HCT116 (cell line): ENCODE measurements around the gene CRLF3. TPM values are rescaled to one million over a fixed set of nuclear protein-coding genes. Genes with fewer than 3 reads are reported as not detected.

Experiments
- ATAC-seq: fragments of 200-7000 bp; cut with Tn5 transposase; 2 replicates; pipeline ENCODE4 v1.9.1; 2020; ENCODE audit warnings: mild to moderate bottlenecking, moderate library complexity
- BruUV-seq: library from RNA; stranded (reverse); fragments of 400-500 nt; replicated peaks from 2 replicates; lab custom pipeline; 2021; lab: Mats Ljungman, UMichigan
- CTCF ChIA-PET: fragments of 300-600 bp; sonication (Branson Sonifier 250); formaldehyde crosslinking; loops from one replicate; lab custom pipeline; 2021; ENCODE audit warnings: antibody characterized with exemption; lab: Charles Lee
- POLR2A ChIA-PET: fragments of 300-600, 350-600 bp; sonication (Branson Sonifier 250); formaldehyde crosslinking; loops from one replicate; lab custom pipeline; 2021; ENCODE audit warnings: antibody characterized with exemption; lab: Charles Lee
- RAD21 ChIA-PET, 2 experiments: fragments of 300-600 bp; sonication (Branson Sonifier 250); formaldehyde crosslinking; loops; one replicate each; lab custom pipeline; 2023; ENCODE audit warnings: low total read pairs in 2 of 2; ENCODE audit not compliant: uncharacterized antibody in 2 of 2, unreplicated experiment in 2 of 2, low non-redundant PET in 1 of 2; lab: Charles Lee
- DNase-seq: peaks from one replicate; pipeline ENCODE4 v3.0.0-alpha.2; 2010; ENCODE audit warnings: low read depth, low spot score
- H2AFZ ChIP-seq: fragments of 200-600 bp; shearing (Covaris generic), sonication (generic); 2 replicates; pipeline ENCODE4 v1.6.1; 2017; ENCODE audit warnings: low read depth, mixed run types, mixed read lengths, antibody characterized with exemption, low read length; ENCODE audit not compliant: poor library complexity, severe bottlenecking
- H3K27ac ChIP-seq: 2 replicates; pipeline ENCODE4 v1.5.1; 2012; ENCODE audit warnings: low read depth, low read length
- H3K27me3 ChIP-seq: fragments of 200-600 bp; sonication (generic); 2 replicates; pipeline ENCODE4 v1.6.1; 2016; ENCODE audit warnings: mixed run types, low read length, mixed read lengths; ENCODE audit not compliant: insufficient read depth
- H3K36me3 ChIP-seq, 2 experiments: fragments of 200-500 bp in 1 of 2; fragments of 200-600 bp in 1 of 2; sonication (Bioruptor generic) in 1 of 2; sonication (generic) in 1 of 2; 2 replicates each; pipeline versions ENCODE4 v1.5.1 to v1.6.1; 2014 to 2016; ENCODE audit warnings: low read length in 2 of 2, inconsistent platforms in 1 of 2, mixed read lengths in 1 of 2, mixed run types in 1 of 2; ENCODE audit not compliant: insufficient read depth in 2 of 2, control insufficient read depth in 1 of 2
- H3K4me1 ChIP-seq, 2 experiments: fragments of 200-600 bp in 1 of 2; sonication (generic) in 1 of 2; 2 replicates each; pipeline versions ENCODE4 v1.5.1 to v1.6.1; 2012 to 2017; ENCODE audit warnings: low read length in 2 of 2, inconsistent platforms in 1 of 2, mild to moderate bottlenecking in 1 of 2, mixed read lengths in 1 of 2, mixed run types in 1 of 2, moderate library complexity in 1 of 2; ENCODE audit not compliant: insufficient read depth in 2 of 2, control insufficient read depth in 1 of 2
- H3K4me2 ChIP-seq: fragments of 200-600 bp; sonication (generic); 2 replicates; pipeline ENCODE4 v1.6.1; 2017; ENCODE audit warnings: mixed run types, low read length, mixed read lengths
- H3K4me3 ChIP-seq, 2 experiments: fragments of 200-600 bp in 1 of 2; sonication (generic) in 1 of 2; replicated peaks in 1 of 2; 2 replicates each; pipeline ENCODE4 v1.5.1; 2011 to 2016; ENCODE audit warnings: low read length in 2 of 2, control low read depth in 1 of 2, low read depth in 1 of 2, mild to moderate bottlenecking in 1 of 2, mixed read lengths in 1 of 2, mixed run types in 1 of 2
- H3K79me2 ChIP-seq: fragments of 200-600 bp; sonication (generic); 2 replicates; pipeline ENCODE4 v1.6.1; 2017; ENCODE audit warnings: mild to moderate bottlenecking, mixed run types, low read length, moderate library complexity, mixed read lengths; ENCODE audit not compliant: insufficient read depth
- H3K9ac ChIP-seq: fragments of 200-600 bp; sonication (generic); 2 replicates; pipeline ENCODE4 v1.6.1; 2016; ENCODE audit warnings: low read length, mixed read lengths
- H3K9me2 ChIP-seq: fragments of 200-600 bp; sonication (generic), shearing (Covaris generic); 2 replicates; pipeline ENCODE4 v1.6.1; 2017; ENCODE audit warnings: mixed run types, mild to moderate bottlenecking, moderate library complexity; ENCODE audit not compliant: insufficient read depth
- H3K9me3 ChIP-seq, 2 experiments: fragments of 200-500 bp in 1 of 2; fragments of 200-600 bp in 1 of 2; sonication (Bioruptor generic) in 1 of 2; sonication (generic) in 1 of 2; 2 replicates each; pipeline ENCODE4 v1.6.1; 2014 to 2017; ENCODE audit warnings: low read length in 2 of 2, mixed read lengths in 2 of 2, inconsistent platforms in 1 of 2, low read depth in 1 of 2, mild to moderate bottlenecking in 1 of 2, mixed run types in 1 of 2, moderate library complexity in 1 of 2; ENCODE audit not compliant: control insufficient read depth in 1 of 2, insufficient read depth in 1 of 2
- H4K20me1 ChIP-seq: fragments of 200-600 bp; sonication (generic), shearing (Covaris generic); 2 replicates; pipeline ENCODE4 v1.6.1; 2017; ENCODE audit warnings: mixed run types, mild to moderate bottlenecking, moderate library complexity; ENCODE audit not compliant: insufficient read depth
- CBX3 ChIP-seq: IDR thresholded peaks from 2 replicates; pipeline ENCODE4 v1.6.1; 2012; ENCODE audit warnings: low read depth
- EZH2 ChIP-seq: fragments of 200-600 bp; sonication (generic); IDR thresholded peaks from 2 replicates; pipeline ENCODE4 v1.6.1; 2017; ENCODE audit warnings: antibody characterized with exemption, mixed run types
- FOSL1 ChIP-seq: IDR thresholded peaks from 2 replicates; pipeline ENCODE4 v1.6.1; 2012; ENCODE audit warnings: low read depth
- MAX ChIP-seq: IDR thresholded peaks from 2 replicates; pipeline ENCODE4 v1.6.1; 2012
- POLR2A ChIP-seq: IDR thresholded peaks from 2 replicates; pipeline ENCODE4 v1.7.0; 2011; ENCODE audit warnings: borderline replicate concordance; ENCODE audit not compliant: insufficient read depth, insufficient read length; ENCODE audit errors: extremely low read depth
- POLR2AphosphoS5 ChIP-seq: IDR thresholded peaks from 2 replicates; pipeline ENCODE4 v1.6.1; 2011; ENCODE audit warnings: mild to moderate bottlenecking, low read depth, low read length, moderate library complexity
- RAD21 ChIP-seq: IDR thresholded peaks from 2 replicates; pipeline ENCODE4 v1.6.1; 2012; ENCODE audit warnings: low read depth, mild to moderate bottlenecking
- SP1 ChIP-seq: IDR thresholded peaks from 2 replicates; pipeline ENCODE4 v1.6.1; 2012; ENCODE audit warnings: low read depth
- SRF ChIP-seq: IDR thresholded peaks from 2 replicates; pipeline ENCODE4 v1.6.1; 2012; ENCODE audit warnings: low read depth
- TCF7L2 ChIP-seq: IDR thresholded peaks from 2 replicates; pipeline ENCODE4 v1.7.0; 2011; ENCODE audit warnings: borderline replicate concordance, inconsistent platforms; ENCODE audit not compliant: insufficient read depth, insufficient read length; ENCODE audit errors: extremely low read depth
- YY1 ChIP-seq: IDR thresholded peaks from 2 replicates; pipeline ENCODE4 v1.6.1; 2011; ENCODE audit warnings: low read length, low read depth, moderate library complexity, mild to moderate bottlenecking; ENCODE audit not compliant: insufficient replicate concordance; ENCODE audit errors: extremely low read depth
- ZFX ChIP-seq: fragments of 450-650 bp; IDR thresholded peaks from 2 replicates; pipeline ENCODE4 v1.6.1; 2017
- intact Hi-C: fragments of 100-400 bp; cut with micrococcal nuclease; formaldehyde crosslinking; loops from 2 replicates; pipeline ENCODE4 v1.10.0; 2022
- total RNA-seq: library from RNA; stranded (reverse); gene quantifications from one replicate; pipeline ENCODE4 v1.2.1, GENCODE V29; 2021; ENCODE audit not compliant: unreplicated experiment
- TF ChIP-seq, protein P1 (sequence below), 3 experiments: fragments of 200-600 bp in 1 of 3; sonication (generic) in 1 of 3; IDR thresholded peaks in 2 of 3; conservative IDR thresholded peaks in 1 of 3; 2 replicates each; pipeline ENCODE4 v1.5.1; 2012 to 2017; ENCODE audit warnings: low read depth in 2 of 3, low read length in 2 of 3, antibody characterized with exemption in 1 of 3, borderline replicate concordance in 1 of 3, control low read depth in 1 of 3, mild to moderate bottlenecking in 1 of 3, mixed read lengths in 1 of 3, mixed run types in 1 of 3, moderate library complexity in 1 of 3; ENCODE audit not compliant: insufficient read depth in 1 of 3
- TF ChIP-seq, protein P2 (sequence below): IDR thresholded peaks from 2 replicates; pipeline ENCODE4 v1.6.1; 2012; ENCODE audit warnings: low read depth
- TF ChIP-seq, protein P3 (sequence below): IDR thresholded peaks from 2 replicates; pipeline ENCODE4 v1.6.1; 2012

CRLF3 gene
- total RNA-seq, 1 experiment from 2014 or later, result 32.4 TPM

DNA sequence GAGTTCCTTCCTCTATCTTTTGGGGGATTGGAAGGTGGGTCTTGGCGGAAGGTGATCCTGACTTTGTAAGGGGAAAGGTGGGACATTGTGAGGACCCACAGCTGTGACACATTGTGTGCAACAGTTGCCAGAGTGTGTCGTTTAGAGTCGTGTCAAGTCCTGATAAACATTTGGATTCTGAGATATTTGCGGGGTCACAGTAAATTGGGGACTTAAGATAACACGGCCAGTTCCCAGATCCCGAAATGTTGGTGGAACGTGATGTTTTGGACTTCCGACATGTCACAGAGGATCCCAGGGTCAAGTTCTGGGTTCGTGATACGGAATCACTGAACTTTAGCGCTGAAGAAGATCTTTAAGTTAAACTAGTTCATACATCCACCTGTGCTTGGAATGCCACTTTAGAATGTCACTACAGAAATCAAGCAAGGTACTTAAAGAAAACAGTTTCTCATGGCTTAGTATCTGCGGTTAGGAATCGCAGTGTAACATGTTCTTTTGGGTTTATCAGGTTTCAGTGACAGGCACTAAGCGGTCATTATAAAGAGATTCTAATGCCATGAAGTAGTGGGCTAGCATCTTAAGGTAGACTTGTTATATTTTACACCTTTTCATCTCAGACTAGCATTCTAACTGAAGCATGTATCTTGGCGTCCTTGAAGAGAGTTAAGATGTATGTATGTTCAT lies 8.1 kb upstream of the CRLF3 start:
- peak overlapping the region; percentile 77 to 97 for H3K4me3 ChIP-seq
- ChIA-PET POLR2A (no interaction called here), RAD21 (no interaction called here), CTCF (no interaction called here)
- no TSS peak for BruUV-seq
- H3K36me3 ChIP-seq, result peaks cover 7 to 9% of the 10 kb centered on the region in 2 experiments; a peak in 3 of 4 replicates
- peaks cover 52% of the 10 kb centered on the region for H3K79me2 ChIP-seq
- no peaks in the 10 kb centered on the region for H4K20me1 ChIP-seq
- H3K9me3 ChIP-seq, result no peaks in the 10 kb centered on the region
- no peak overlapping the region for H2AFZ ChIP-seq
- H3K27ac ChIP-seq, result peak overlapping the region; percentile 68
- H3K4me2 ChIP-seq, result peak overlapping the region; percentile 88
- intact Hi-C loops, result no loop called here
- peaks cover 8 to 18% of the 10 kb centered on the region in 2 experiments; a peak in 3 of 4 replicates for H3K4me1 ChIP-seq
- no peak for DNase-seq
- ATAC-seq, result peak; percentile 14; the same call in 1 of the 2 replicates
- TF ChIP-seq SP1, result no peak
- TF ChIP-seq TCF7L2, result no peak
- TF ChIP-seq, protein P1, sequence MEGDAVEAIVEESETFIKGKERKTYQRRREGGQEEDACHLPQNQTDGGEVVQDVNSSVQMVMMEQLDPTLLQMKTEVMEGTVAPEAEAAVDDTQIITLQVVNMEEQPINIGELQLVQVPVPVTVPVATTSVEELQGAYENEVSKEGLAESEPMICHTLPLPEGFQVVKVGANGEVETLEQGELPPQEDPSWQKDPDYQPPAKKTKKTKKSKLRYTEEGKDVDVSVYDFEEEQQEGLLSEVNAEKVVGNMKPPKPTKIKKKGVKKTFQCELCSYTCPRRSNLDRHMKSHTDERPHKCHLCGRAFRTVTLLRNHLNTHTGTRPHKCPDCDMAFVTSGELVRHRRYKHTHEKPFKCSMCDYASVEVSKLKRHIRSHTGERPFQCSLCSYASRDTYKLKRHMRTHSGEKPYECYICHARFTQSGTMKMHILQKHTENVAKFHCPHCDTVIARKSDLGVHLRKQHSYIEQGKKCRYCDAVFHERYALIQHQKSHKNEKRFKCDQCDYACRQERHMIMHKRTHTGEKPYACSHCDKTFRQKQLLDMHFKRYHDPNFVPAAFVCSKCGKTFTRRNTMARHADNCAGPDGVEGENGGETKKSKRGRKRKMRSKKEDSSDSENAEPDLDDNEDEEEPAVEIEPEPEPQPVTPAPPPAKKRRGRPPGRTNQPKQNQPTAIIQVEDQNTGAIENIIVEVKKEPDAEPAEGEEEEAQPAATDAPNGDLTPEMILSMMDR (IDR thresholded peaks at IDR 0.05 in 2 of 3, conservative IDR thresholded peaks at IDR 0.05 in 1 of 3; ENCODE audit: borderline replicate concordance in 1 of 3, insufficient read depth in 1 of 3, low read depth in 2 of 3, low read length in 2 of 3), result no peak
- TF ChIP-seq POLR2AphosphoS5, result no peak
- TF ChIP-seq ZFX, result no peak
- TF ChIP-seq RAD21, result no peak
- TF ChIP-seq, protein P2, sequence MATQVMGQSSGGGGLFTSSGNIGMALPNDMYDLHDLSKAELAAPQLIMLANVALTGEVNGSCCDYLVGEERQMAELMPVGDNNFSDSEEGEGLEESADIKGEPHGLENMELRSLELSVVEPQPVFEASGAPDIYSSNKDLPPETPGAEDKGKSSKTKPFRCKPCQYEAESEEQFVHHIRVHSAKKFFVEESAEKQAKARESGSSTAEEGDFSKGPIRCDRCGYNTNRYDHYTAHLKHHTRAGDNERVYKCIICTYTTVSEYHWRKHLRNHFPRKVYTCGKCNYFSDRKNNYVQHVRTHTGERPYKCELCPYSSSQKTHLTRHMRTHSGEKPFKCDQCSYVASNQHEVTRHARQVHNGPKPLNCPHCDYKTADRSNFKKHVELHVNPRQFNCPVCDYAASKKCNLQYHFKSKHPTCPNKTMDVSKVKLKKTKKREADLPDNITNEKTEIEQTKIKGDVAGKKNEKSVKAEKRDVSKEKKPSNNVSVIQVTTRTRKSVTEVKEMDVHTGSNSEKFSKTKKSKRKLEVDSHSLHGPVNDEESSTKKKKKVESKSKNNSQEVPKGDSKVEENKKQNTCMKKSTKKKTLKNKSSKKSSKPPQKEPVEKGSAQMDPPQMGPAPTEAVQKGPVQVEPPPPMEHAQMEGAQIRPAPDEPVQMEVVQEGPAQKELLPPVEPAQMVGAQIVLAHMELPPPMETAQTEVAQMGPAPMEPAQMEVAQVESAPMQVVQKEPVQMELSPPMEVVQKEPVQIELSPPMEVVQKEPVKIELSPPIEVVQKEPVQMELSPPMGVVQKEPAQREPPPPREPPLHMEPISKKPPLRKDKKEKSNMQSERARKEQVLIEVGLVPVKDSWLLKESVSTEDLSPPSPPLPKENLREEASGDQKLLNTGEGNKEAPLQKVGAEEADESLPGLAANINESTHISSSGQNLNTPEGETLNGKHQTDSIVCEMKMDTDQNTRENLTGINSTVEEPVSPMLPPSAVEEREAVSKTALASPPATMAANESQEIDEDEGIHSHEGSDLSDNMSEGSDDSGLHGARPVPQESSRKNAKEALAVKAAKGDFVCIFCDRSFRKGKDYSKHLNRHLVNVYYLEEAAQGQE, result no peak
- no peak for TF ChIP-seq SRF
- no peak for TF ChIP-seq FOSL1
- TF ChIP-seq POLR2A, result no peak
- no peak for TF ChIP-seq YY1
- no peak for TF ChIP-seq EZH2
- TF ChIP-seq, protein P3, sequence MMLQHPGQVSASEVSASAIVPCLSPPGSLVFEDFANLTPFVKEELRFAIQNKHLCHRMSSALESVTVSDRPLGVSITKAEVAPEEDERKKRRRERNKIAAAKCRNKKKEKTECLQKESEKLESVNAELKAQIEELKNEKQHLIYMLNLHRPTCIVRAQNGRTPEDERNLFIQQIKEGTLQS, result no peak
- no peak for TF ChIP-seq MAX
- no peak for TF ChIP-seq CBX3
- H3K9me2 ChIP-seq, result no peaks in the 10 kb centered on the region
- no peaks in the 10 kb centered on the region for H3K27me3 ChIP-seq
- peak overlapping the region; percentile 94 for H3K9ac ChIP-seq
